HL-60 (cell line): ENCODE results near the gene LARGE2.

Experiments used
- CTCF ChIP-seq: IDR thresholded peaks from one replicate; pipeline ENCODE4 v1.5.1; 2011; ENCODE audit warnings: low read length, control low read depth, inconsistent platforms; ENCODE audit not compliant: insufficient read depth
- GABPA ChIP-seq: IDR thresholded peaks from 2 replicates; pipeline ENCODE4 v1.6.1; 2012; ENCODE audit warnings: low read depth
- POLR2AphosphoS5 ChIP-seq: IDR thresholded peaks from 2 replicates; pipeline ENCODE4 v1.6.1; 2012; ENCODE audit warnings: low read depth
- REST ChIP-seq: IDR thresholded peaks from 2 replicates; pipeline ENCODE4 v1.6.1; 2012; ENCODE audit warnings: low read depth; ENCODE audit not compliant: insufficient replicate concordance

- no peak for TF ChIP-seq CTCF
- TF ChIP-seq POLR2AphosphoS5, result no peak
- no peak for TF ChIP-seq GABPA
- no peak for TF ChIP-seq REST
These were observed 32.5 kb upstream of the LARGE2 start for GRCh38 chr11:45889966-45890365.
